H54 (cell line): ENCODE results near the gene GPBAR1.
A peak's percentile ranks its signal among the peaks of the same experiment; 100 is the strongest.

Source experiments
- DNase-seq: peaks from one replicate; pipeline ENCODE4 v3.0.0; 2011; ENCODE audit warnings: low spot score, mixed read lengths; ENCODE audit not compliant: insufficient read length
- FAIRE-seq: peaks from 3 replicates; lab custom pipeline; 2011; peaks lifted over from hg19 to GRCh38; lab: Jason Lieb, UNC
- POLR2A ChIP-seq: IDR thresholded peaks from 2 replicates; pipeline ENCODE4 v1.6.1; 2011; ENCODE audit warnings: low read depth, mild to moderate bottlenecking, low read length

The GPBAR1 gene

DNA sequence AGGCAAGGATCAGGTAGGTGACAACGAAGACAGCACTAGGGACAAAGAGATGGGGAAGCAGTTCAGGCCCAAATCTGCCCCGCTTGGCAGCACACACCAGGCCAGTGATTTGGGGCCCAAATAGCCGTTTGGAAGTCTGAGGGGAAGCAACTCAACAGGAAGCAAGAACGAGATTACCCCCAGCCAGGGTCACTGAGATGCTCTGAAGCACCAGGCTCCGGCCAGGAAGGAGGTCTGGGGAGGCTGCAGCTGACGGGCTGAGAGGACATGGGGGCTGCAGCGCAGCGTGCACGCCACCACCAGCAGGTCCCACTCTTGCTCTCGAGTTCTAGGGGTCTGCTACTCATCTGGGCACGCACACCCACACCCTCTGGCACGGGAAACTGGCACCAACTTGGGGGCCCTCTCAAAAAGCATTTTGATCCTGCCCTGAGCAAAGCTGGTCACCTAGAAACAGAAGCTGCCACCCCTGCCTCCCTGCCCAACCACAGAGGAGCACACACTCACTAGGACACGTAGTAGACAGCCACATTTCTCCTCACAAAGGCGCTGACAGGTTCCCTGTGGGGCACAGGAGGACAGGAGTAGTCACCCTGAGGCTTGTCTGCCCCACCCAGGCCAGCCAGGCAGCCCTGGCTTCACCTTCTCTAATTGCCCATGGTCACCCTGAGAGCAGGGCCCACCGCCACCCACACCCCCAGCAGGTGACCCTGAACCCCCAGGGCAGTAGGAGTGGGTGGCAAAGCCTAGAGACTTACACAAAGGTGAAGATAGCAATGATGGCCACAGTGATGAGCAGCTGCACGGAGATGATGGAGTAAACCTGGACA, 17.9 kb downstream of the GPBAR1 start:
- TF ChIP-seq POLR2A: no peak
- no peak for FAIRE-seq
- no peak for DNase-seq

DNA sequence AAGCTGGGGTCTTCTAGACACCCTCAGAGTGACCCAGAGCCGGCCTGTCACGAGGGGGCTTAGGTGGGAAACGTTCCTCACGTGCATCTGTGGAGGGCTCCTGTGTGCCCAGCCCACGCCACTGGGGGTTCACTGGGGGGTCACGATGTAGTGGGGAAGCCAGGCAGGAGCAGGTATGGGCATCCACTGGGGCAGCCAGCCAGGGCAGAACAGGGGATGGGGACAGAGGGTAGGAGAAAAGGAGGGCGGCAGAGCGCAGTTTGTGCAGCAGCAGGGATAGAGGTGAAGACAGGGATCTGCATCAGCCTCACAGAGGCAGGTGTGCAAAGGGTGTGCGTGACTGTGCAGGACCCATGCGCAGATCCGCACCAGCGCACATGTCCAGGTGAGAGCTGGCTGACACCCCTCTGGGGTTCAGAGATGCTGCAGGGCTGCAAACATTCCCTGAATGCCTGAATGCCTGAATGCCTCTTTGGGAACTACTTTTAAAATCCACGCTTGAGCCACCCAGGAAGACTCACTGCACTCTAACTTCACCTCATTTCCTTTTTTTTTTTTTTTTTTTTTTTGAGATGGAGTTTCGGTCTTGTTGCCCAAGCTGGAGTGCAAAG, 19.6 kb downstream of the GPBAR1 start:
- FAIRE-seq: no peak
- TF ChIP-seq POLR2A: no peak
- DNase-seq: no peak

DNA sequence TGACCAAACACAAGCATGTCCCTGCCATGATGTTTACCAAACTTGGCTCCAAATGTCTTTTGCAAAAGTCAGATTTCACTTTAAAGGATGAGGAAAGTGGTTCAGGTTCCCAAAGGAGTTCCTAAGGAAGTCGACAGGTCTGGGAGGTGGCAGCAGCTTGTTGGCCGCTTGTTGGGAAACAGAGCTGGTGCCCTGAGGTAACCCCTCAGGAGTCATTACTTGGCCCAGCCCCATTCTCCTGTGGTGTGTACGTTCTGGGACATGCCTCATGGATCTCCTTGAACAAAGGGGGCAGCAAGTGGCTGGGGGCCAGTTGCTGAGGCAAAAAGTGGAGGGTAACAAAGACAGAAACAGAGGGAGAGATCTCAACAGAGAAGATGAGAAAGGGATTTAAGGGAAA, 20.6 kb downstream of the GPBAR1 start:
- DNase-seq (no peak), FAIRE-seq (no peak)
- no peak for TF ChIP-seq POLR2A

DNA sequence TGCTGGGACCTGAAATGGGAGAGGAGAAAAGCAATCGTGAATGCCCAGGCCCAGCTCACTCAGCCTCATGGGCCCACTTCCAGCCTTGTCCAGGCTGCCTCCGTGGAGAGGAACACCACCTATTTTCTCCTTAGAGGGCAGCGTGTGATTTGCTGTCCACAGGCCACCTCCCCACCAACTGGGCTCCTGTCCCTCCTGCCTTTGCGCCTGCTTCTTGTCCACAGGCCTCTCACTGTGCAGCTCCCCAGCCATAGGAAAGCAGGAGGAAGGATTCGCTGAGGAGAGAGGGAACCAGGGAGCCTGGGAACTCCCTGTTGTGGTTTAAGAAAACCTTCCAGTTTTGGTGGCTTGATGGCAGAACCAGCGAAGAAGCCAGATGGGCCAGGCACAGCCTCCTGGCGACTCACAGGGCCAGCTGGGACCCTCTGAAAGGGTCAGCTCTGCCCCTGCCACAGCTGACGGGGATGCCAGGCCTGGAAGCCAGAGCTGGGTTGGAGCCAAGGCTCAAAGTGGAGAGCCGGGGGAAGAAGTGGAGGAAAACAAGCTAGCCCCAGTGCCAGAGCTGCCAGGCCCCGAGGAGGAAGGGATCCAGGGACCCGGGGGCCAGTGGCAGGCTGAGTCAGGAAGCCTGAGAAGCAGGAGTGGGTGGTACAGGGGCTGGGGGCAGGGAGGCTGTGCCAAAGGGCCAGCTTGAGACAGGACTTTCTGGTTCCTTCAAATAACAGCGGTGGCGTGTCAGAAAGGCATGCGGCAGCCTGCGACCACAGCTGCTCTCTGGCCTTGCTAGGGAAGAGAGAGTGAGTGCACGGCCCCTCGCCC, 21.6 kb downstream of the GPBAR1 start:
- no peak for DNase-seq
- FAIRE-seq: no peak

DNA sequence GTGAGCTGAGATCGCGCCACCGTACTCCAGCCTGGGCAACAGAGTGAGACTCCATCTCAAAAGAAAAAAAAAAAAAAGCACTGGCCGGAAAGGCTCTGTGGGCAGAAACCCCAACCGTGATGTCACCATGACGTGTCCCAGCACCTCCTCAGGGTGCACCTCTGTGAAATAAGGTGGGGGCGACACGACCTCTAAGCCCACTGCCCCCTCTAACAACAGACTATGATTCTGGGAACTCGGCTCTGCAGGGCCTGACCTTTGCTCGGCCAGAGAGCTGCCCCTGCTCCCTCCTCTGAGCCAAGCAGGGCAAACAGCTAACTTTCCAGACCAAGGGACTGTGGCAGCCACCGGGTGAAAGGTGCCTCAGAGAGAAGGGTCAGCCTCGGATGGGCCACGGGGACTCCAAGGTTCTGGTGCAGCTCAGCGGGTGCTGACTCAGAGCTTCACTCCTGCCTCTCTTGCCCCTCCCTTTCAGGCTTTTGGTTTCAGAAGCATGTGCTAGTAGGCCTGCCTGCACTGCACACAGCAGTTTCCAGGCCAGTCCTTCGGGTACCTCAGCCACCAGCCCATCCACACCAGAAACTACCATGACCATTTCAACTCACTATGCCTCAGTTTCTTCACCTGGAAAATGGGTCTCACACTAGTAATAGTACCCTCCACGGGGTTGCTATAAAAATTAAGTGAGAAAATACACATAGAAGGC, 23.4 kb downstream of the GPBAR1 start:
- FAIRE-seq: peak; percentile 71
- no peak for TF ChIP-seq POLR2A
- peak; percentile 80 for DNase-seq

More for the DNA sequence above, 21.6 kb downstream of the GPBAR1 start:
- TF ChIP-seq POLR2A: no peak

DNA sequence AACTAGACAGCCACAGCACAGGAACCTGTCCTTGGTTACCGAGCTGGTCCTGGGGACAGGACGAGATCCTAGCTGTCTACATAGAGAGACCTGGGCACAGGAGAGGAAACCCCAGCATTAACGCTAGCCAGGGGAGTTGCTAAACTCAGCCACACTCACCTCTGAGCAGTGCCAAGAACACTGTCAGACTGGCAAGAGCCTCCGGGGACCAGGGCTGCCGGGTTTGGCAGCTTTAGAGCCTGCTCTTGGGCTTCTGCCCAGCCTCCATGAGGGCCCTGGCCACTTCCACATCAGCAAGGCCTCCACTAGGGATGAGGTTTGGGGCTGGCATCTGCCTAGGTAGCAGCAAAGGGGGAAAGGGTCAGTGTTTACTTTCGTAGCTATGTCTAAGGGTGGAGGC, 24.8 kb downstream of the GPBAR1 start:
- FAIRE-seq: no peak
- TF ChIP-seq POLR2A: no peak
- no peak for DNase-seq

DNA sequence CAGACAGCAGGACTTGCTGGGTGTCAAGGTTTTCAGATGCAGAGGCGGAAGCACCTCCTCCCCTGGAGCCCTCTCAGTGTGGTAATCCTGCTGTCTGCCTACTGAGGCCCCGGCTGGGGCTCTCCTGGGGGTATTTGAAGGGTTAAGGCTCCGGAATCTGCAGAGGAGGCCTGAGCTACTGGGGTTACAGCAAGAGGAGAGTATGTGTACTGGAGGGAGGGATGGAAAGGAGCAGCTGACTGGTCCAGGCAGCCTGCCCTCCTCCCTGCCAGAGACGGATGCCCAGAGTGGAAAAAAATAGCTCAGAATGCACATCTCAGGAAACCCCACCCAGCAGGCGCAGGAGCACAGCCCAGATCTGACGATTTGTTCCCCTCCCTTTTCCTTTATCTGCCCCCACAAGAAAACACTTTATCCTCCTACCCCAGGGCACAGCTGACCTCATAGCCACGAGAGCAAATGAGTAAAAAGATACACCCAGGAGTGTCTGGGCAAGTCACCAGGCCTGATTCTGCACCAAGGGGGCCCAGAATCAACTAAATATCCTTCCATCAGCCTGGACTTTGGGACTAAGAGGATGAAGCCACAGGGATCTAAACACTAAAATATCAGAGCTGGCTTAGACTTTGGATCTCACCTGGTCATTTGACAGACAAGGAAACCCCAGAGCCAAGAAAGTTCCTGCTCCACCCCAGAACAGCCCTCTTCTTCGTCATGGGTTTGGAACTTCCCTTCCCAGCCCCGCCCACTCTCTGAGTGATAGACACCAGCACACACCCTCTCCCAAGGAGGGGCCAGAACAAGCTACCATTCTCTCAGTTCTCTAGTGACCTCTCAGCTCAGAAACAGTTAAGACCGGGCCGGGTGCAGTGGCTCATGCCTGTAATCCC, 26.0 kb downstream of the GPBAR1 start:
- DNase-seq (peak; percentile 83), FAIRE-seq (peak; percentile 53)
- peak; percentile 34; the same call in 1 of the 2 replicates for TF ChIP-seq POLR2A

DNA sequence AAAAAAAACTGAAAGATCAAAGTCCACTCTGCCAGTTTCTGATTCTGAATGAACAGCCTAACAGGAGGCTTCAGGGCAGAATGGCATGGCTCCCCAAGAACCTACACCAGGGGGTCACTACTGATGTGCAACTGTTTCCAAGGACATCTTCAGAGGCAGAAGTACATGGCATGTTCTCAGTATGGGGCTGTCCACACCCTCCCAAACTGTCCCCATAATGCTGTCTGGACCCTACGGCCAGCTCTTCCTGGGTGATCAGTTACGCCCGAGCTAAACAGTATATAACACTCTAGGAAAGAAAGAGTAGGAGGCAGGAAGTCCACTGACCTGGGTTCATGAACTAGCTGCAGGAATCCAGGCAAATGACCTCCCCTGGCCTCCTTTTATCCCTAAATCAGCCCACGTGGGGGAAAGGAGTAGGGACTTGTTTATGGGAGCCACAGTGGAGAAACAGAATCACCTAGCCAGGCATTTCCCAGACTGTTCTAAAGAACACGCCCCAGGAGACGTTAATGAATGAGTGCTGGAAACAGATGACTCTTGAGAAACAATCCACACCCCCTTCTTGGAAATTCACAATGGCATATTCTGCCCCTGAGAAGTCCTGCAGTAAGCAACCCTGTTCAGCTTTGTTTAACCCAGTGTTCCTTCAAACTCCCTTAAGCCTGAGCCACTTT, 29.0 kb downstream of the GPBAR1 start:
- no peak for TF ChIP-seq POLR2A
- DNase-seq: no peak
- FAIRE-seq: no peak

DNA sequence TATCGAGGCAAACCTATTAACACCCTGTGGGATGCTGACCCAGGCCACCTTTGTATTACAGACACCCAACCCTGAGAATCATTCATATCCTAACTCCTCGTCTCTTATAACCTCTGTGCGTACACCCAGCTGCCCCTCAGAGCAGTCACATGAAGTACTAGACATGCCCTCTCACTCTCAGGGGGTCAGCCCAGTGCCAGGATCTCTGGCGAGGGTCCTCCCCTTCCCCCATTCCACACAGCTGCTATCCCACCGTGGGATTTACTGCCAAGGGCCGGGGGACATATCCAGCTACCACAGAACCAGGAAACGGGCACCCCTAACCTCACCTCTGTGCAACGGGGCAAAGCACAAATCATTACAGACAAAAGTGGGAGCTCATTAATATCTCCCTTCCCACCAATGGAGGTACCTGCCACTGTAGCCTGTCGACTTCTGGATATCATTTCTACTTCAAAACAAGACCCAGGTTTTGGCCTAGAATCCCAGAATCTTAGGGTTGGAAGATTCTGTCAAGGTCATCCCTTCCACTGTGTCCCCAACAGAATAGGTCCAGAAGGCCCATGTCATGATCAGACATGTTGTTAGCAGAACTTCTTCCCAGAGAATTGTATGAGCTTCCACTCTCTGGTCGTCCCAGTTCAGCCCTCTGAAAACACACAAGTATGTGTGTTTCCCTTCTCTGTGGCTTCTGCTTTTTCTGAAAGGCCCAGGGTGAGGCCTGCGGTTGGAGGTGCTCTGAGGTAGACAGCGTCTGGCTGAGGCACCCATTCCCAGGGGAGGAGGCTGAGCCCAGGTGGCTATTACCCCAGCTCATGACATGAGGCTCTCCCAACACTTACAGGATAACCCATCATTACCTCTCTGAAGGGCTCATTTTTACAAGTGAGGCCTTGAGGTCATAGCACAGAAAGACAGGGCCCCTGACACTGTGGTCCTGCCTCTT, 29.8 kb downstream of the GPBAR1 start:
- no peak for DNase-seq
- FAIRE-seq: no peak
- no peak for TF ChIP-seq POLR2A

DNA sequence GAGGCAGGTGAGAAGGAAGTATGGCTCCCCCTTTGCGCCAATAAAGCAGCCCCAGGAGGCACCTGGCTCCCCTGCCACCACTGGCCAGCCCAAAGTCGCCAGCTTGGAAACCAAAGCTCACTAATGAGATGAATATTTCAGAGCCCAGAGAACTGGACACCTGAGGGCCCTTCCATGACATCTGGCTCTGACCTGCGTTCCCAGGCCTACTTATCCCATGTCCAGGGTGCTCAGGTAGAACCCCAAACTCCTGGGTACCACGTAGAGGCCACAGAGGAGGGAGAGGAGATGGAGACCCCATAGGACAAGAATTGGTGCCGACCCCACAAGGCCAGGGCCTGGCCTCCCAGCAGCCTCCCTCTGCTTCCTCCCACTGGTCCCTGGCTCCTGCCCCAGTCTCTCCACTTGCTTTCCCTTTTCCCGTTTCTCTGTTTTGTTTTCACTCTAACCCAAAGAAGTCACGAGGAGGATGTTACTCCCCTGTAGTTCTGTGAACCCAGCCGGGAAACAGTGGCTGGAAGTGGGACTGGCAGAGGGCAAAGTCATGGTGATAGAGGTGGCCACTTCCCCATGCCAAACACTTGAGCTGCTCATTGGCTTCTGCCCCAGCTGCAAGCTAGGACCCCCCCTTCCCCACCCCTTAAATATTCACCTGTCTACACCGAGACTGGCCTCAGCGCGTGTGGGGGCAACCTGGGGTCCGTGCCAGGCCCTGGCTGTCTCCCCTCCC, 30.7 kb downstream of the GPBAR1 start:
- DNase-seq (no peak), FAIRE-seq (no peak)
- TF ChIP-seq POLR2A: no peak
